ENCODE data around the gene SLAMF6.

DNA sequence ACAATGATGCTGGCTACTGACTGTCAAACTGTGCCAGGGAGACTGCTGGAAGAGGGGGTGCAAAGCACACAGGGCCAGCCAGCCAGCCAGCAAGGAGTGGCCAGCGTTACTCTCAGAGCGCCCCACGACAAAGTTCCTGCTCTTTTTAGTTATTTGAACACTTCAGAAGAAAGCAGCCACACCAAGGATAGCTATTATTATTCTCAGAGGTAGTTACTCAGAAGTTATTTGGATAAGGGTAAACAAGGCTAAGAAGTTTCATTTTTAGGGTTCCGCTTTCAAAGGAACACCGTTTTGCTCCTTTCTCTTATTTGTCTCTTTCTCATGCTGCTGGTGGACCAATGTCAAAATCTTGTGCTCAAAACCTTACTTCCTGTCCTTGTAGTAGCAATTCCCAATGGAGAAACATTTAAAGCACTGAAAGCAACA is 62.8 kb downstream of the SLAMF6 start:
- TF ChIP-seq RAD21 (IDR thresholded peaks at IDR 0.05; ENCODE audit: low read depth) (no peak), NFIC (IDR thresholded peaks at IDR 0.05) (no peak), YY1 (IDR thresholded peaks at IDR 0.05; ENCODE audit: low read depth) (no peak), FOXM1 (IDR thresholded peaks at IDR 0.05; ENCODE audit: borderline replicate concordance, low read depth) (no peak), CEBPB (IDR thresholded peaks at IDR 0.05) (no peak), EP300 (IDR thresholded peaks at IDR 0.05; ENCODE audit: borderline replicate concordance) (no peak)
- TF ChIP-seq, protein P1, sequence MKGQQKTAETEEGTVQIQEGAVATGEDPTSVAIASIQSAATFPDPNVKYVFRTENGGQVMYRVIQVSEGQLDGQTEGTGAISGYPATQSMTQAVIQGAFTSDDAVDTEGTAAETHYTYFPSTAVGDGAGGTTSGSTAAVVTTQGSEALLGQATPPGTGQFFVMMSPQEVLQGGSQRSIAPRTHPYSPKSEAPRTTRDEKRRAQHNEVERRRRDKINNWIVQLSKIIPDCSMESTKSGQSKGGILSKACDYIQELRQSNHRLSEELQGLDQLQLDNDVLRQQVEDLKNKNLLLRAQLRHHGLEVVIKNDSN (IDR thresholded peaks at IDR 0.05) = no peak
